ENCODE data around the gene MRPL55.

MRPL55 gene

DNA sequence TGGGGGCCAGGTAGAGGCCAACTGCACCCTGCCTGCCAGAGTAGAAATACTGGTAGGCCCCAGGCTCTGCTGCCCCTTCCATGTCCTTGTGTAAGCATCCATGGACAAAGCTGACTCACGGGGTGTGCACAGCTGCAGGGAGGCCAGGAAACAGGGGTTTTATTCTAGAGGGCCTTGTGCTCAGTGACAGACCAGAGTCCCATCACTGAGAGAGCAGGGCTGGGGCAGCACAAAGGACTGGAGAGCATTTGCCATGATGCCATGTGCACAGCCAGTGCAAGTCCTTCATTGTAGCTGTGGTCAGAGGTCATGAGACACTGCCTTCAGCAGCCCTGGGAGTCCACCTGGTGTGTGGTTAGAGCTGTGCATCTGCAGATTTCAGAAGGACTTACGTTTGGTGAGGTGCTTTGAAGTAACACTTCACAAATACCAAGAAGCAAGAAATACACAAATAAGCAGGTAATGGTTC, 18.5 kb downstream of the MRPL55 start:
- TF ChIP-seq, protein P1, sequence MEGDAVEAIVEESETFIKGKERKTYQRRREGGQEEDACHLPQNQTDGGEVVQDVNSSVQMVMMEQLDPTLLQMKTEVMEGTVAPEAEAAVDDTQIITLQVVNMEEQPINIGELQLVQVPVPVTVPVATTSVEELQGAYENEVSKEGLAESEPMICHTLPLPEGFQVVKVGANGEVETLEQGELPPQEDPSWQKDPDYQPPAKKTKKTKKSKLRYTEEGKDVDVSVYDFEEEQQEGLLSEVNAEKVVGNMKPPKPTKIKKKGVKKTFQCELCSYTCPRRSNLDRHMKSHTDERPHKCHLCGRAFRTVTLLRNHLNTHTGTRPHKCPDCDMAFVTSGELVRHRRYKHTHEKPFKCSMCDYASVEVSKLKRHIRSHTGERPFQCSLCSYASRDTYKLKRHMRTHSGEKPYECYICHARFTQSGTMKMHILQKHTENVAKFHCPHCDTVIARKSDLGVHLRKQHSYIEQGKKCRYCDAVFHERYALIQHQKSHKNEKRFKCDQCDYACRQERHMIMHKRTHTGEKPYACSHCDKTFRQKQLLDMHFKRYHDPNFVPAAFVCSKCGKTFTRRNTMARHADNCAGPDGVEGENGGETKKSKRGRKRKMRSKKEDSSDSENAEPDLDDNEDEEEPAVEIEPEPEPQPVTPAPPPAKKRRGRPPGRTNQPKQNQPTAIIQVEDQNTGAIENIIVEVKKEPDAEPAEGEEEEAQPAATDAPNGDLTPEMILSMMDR (IDR thresholded peaks at IDR 0.05; ENCODE audit: insufficient read depth, low read depth, low read length, missing control alignments) = no peak
- no peak overlapping the region for H3K4me3 ChIP-seq (ENCODE audit: low read length)
- DNase-seq (ENCODE audit: low read depth) = peak; percentile 50

DNA sequence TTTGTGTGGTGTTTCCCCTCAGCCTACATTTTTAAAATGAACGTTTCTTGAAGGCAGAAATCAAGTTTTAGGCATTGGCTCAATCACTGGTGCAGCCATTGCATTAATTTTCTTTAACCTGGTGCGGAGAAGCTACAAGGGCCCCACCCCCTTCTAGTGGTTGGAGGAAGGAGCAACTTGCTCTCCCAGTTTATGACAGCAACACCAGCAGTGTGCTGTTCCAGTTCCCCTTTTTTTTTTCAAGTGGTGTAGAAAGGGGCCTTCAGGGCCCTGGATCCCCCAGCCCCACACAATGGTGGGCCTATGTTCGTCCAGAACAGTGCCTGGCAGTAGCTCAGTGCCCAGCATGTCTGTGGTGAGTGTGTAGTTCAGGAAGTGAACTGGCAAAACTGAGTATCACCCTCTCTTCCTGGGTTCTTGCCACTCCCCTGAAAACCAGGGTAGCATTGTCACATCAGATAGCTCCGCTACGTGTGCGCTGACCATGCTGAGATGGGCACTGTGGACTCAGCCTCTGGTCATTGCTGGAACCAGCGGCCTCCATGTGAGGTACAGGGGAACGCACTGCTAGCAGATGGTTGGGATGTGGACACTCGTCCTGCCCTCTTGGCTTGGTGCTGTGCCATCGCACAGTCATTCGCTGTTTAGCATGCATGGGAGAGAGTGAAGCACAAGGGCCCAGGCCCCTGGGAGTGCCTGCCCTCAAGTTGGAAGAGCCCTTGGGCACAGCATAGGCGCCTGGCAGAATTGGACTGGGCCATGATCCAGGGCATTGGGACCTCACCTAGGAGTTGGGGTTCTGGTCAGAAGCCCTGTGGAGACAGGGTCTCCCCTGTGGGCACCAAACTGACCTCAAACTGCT, 19.3 kb downstream of the MRPL55 start:
- peak; percentile 38 for DNase-seq (ENCODE audit: low read depth)
- TF ChIP-seq, protein P1 (IDR thresholded peaks at IDR 0.05; ENCODE audit: insufficient read depth, low read depth, low read length, missing control alignments) = no peak
- H3K4me3 ChIP-seq (ENCODE audit: low read length) = no peak overlapping the region

DNA sequence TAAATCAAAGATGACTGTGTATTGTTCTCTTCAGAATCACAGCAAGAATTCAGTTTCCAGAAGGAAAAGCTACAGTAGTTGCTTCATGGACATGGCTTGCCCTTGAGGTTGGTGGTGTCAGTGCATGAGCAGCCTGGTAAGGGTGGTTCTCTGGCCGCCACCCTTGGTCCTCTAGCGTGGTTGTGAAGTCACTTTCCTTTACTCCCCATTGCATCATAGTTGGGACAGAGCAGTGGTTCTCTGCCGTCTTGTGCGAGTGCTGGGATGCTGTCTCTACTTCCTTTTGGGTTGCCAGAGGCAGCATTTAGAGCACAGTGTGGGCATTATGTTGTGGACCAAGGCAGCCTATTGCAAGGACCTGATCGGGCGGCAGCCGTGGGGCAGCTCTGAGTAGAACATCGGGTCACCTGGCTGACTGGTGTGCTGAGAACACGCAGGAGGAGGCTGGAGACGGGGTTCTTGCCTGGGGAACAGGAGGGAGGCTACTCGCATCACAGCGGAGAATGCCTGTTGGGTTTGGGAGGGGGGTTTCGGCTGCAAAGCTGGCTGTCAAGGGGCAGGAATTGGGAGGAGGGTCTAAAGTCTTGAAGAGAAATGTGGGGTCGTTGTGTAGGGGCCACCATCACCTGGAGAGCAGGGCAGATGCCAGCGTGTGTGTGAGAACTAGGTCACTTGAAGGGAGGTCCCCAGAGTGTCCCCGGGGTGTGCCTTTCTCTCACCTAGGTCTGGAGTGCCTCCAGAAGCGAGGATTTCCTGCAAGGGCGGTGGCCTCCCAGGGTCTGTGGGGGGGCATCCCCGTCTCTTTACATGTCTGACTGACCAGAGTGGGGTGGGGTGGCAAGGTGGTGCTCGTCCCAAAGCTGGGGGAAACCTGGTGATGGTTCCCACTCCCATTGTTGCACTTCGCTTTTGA, 20.3 kb downstream of the MRPL55 start:
- TF ChIP-seq, protein P1 (IDR thresholded peaks at IDR 0.05; ENCODE audit: insufficient read depth, low read depth, low read length, missing control alignments) = no peak
- DNase-seq (ENCODE audit: low read depth) = no peak
- H3K4me3 ChIP-seq (ENCODE audit: low read length) = no peak overlapping the region

DNA sequence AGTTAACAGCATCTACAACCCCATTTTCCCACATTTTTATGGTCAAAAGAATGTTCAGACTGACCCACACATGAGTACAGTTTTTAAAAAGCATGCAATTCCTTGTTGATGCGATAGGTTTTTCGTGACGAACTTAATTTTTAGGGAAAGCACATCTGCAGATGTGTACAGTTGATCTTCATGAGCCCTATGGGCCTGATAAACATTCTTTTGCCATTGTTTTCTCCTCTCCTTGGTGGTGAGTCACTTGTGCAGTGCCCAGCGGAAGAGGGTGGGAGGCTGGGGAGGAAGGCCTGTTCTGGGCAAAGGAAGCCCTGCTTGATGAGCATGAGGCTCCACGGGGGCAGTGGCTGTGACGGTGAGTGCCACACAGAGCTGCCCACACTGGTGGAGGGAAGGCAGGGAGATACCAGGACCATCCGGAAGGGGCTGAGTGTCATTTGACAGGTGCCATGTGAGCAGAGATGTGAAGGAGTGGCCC, 21.3 kb downstream of the MRPL55 start:
- TF ChIP-seq, protein P1 (IDR thresholded peaks at IDR 0.05; ENCODE audit: insufficient read depth, low read depth, low read length, missing control alignments) = no peak
- H3K4me3 ChIP-seq (ENCODE audit: low read length) = no peak overlapping the region
- peak; percentile 73 for DNase-seq (ENCODE audit: low read depth)

DNA sequence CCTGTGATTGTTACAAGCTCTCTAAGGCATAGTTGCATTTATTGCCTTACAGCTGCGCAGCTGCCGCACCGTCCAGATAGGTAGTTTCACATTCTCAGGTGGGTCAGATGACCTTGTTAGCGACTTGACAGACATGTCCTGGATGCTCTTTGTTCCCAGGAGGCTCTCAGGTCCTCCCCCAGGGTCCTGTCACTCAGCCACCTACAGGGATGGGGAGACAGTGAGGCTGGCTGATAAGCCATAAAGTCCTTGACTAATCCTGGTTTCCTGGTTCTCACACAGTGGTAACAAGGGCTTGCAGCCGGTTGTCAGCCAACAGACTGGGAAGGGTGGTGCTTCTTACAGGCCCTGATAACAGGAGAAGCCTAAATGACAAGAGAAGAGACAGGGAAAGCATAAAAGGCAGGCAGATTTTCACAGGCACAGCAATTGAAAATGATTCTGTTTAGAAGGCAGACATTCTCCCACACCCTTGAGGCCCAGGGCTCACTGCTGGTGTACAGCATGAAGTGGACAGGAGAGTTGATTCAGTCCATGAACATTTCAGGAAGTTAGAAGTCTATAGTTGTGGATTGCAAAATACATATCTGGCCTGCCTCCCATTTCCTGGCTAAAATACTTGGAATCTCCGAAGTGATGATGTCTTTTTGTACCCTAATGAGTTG, 23.7 kb downstream of the MRPL55 start:
- DNase-seq (ENCODE audit: low read depth) = peak; percentile 64
- peak overlapping the region; percentile 95 for H3K4me3 ChIP-seq (ENCODE audit: low read length)
- TF ChIP-seq, protein P1 (IDR thresholded peaks at IDR 0.05; ENCODE audit: insufficient read depth, low read depth, low read length, missing control alignments) = no peak

DNA sequence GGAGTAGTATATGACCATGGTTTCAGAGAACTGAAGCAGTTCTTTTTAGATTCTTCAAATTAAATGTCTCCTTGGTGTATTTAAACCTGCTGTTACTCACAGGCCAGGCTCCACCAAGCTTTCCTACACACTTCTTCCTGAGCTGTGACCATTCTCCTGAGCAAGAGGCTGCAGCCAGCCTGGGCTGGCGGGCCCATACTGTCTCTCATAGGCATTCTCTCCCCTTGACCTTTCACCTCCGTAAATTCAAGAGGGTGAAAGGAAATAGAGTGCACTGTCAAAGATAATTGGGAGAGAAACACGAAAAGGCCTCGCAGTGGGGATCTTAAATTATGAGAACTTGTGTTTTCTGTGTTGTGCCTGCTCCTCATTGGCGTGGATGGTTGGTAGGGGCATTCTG, 24.3 kb downstream of the MRPL55 start:
- DNase-seq (ENCODE audit: low read depth) = no peak
- H3K4me3 ChIP-seq (ENCODE audit: low read length) = peak overlapping the region; percentile 95
- TF ChIP-seq, protein P1 (IDR thresholded peaks at IDR 0.05; ENCODE audit: insufficient read depth, low read depth, low read length, missing control alignments) = no peak

Data from epithelial cell of esophagus (primary cell).